Peyer's patch (tissue), 4 donors: Measurements from ENCODE around the gene SOWAHB.

Experiments used
- POLR2A ChIP-seq, 2 donors: fragments of 450-650 bp; IDR thresholded peaks; one replicate each; pipeline ENCODE4 v1.5.1; 2017; ENCODE audit warnings: antibody characterized with exemption in 2 of 2, mild to moderate bottlenecking in 2 of 2, moderate library complexity in 2 of 2
- TF ChIP-seq, protein P1 (sequence below), 6 experiments: fragments of 450-650 bp in 4 of 6; fragments of 200-600 bp in 2 of 6; sonication (generic) in 1 of 6; IDR thresholded peaks; one replicate each; pipeline ENCODE4 v1.5.1; 2017 to 2019; ENCODE audit warnings: antibody characterized with exemption in 6 of 6, mild to moderate bottlenecking in 3 of 6, moderate library complexity in 1 of 6

DNA sequence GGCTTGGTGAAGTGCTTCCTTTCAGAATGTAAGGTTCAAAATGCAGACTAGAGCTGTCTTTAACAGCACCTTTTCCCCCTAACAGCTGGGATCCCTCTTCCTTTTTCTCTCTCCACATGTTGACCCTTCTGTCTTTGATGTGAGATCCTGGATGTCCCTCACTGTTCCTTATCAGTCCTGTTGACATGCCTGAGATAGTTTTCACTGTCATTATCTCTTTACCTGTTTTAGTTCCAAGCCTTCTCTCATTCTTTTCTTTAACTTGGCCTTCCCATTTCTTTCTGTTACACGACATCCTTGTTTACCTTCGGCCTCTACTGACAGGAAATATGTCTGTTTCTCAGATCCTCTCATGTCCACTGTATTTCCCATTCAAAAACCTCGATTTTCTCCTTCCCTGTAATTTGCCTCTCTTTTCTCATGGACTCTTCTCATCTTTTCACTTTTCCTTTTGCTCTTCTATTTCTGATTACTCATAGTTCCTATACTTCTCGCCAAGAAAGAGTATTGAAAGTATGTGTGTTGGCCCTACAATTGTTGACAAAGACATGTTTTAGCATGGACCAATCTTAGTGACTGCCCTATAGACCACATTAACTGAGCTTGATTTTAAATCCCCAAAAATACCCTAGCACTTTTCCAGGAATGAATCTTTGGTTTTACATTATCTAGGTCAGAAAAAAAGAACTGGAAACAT, 1.2 kb upstream of the SOWAHB start:
- TF ChIP-seq, protein P1, sequence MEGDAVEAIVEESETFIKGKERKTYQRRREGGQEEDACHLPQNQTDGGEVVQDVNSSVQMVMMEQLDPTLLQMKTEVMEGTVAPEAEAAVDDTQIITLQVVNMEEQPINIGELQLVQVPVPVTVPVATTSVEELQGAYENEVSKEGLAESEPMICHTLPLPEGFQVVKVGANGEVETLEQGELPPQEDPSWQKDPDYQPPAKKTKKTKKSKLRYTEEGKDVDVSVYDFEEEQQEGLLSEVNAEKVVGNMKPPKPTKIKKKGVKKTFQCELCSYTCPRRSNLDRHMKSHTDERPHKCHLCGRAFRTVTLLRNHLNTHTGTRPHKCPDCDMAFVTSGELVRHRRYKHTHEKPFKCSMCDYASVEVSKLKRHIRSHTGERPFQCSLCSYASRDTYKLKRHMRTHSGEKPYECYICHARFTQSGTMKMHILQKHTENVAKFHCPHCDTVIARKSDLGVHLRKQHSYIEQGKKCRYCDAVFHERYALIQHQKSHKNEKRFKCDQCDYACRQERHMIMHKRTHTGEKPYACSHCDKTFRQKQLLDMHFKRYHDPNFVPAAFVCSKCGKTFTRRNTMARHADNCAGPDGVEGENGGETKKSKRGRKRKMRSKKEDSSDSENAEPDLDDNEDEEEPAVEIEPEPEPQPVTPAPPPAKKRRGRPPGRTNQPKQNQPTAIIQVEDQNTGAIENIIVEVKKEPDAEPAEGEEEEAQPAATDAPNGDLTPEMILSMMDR (IDR thresholded peaks at IDR 0.05) = no peak
- no peak for TF ChIP-seq POLR2A (IDR thresholded peaks at IDR 0.05)
